ENCODE data around the gene CD34.
A peak's percentile ranks its signal among the peaks of the same experiment; 100 is the strongest.

CD34 gene

DNA sequence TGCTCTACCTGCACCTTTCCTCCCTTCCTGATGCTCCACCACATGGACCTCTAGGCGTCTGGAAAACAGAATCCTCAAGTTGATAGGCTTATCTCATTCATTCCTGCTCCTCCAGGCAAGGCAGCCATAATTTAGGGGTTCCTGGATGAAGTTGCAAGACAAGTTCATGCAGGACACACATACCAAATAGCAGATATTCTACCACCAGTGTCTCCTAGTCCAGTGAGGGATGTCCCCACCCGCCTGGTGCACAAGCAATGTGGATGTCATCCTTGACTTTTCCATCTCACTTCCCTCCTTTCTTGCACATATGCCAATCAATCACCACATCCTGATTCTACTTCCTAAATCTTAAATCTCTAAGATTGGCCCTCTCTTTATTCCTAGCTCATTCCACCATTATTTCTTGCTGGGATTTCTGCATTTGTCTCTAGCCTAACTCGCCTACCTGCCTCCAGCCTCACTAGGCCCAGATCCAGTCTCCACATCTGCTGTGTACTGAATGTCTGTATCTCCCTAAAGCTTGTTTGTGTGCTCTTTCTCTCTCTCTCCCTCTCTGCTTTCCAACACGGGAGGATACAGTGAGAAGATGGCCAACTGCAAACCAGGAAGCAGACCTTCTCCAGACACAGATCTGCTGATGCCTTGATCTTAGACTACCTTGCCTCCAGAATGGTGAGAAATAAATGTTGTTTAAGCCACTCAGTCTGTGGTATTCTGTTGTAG, 40.5 kb downstream of the CD34 start:
- Histone ChIP-seq H3K27me3 (ENCODE audit: control insufficient read depth in 1 of 2, insufficient read depth in 2 of 2, low read length in 2 of 2) (no peaks in the 10 kb centered on the region), H3K4me3 (ENCODE audit: low read depth in 1 of 2, low read length in 2 of 2) (no peak overlapping the region), H3K4me1 (ENCODE audit: insufficient read depth, low read length) (peaks cover 48% of the 10 kb centered on the region), H3K9ac (ENCODE audit: low read length) (no peak overlapping the region), H3K27ac (ENCODE audit: low read depth, low read length) (peak overlapping the region; percentile 84), H3K9me3 (ENCODE audit: low read length) (no peaks in the 10 kb centered on the region), H3K36me3 (ENCODE audit: insufficient read depth, low read length) (peaks cover 7% of the 10 kb centered on the region)

DNA sequence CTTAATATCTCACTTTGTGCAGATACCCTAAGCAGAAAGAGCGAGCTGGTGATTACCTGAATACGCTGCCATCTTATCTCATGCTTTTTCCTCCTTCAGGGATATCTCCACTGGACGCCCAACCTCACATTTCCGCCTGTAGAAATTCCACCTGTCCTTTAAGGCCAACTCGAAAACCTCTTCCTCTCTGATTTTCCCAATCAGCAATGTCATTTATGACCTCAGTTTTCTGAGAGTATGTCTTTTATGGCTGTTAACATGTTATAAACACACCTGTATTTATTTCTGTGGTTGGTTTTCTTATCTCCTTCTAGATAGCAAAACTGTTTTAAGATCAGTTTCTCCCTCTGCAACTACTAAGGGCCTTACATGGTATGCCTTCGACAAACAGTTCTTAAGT, 41.1 kb downstream of the CD34 start:
- Histone ChIP-seq H3K36me3 (ENCODE audit: insufficient read depth, low read length) (peaks cover 10% of the 10 kb centered on the region), H3K9ac (ENCODE audit: low read length) (no peak overlapping the region), H3K27me3 (ENCODE audit: control insufficient read depth in 1 of 2, insufficient read depth in 2 of 2, low read length in 2 of 2) (no peaks in the 10 kb centered on the region), H3K4me3 (ENCODE audit: low read depth in 1 of 2, low read length in 2 of 2) (no peak overlapping the region), H3K9me3 (ENCODE audit: low read length) (no peaks in the 10 kb centered on the region), H3K4me1 (ENCODE audit: insufficient read depth, low read length) (peaks cover 54% of the 10 kb centered on the region), H3K27ac (ENCODE audit: low read depth, low read length) (peak overlapping the region; percentile 84)

GRCh38 chr1:207868774-207869721, 41.9 kb downstream of the CD34 start:
- peaks cover 62% of the 10 kb centered on the region for H3K4me1 ChIP-seq (ENCODE audit: insufficient read depth, low read length)
- no peaks in the 10 kb centered on the region for H3K9me3 ChIP-seq (ENCODE audit: low read length)
- peak overlapping the region; percentile 83 to 86 for H3K4me3 ChIP-seq (ENCODE audit: low read depth in 1 of 2, low read length in 2 of 2)
- H3K9ac ChIP-seq (ENCODE audit: low read length), result peak overlapping the region; percentile 52
- peaks cover 10% of the 10 kb centered on the region for H3K36me3 ChIP-seq (ENCODE audit: insufficient read depth, low read length)
- peak overlapping the region; percentile 98 for H3K27ac ChIP-seq (ENCODE audit: low read depth, low read length)
- no peaks in the 10 kb centered on the region for H3K27me3 ChIP-seq (ENCODE audit: control insufficient read depth in 1 of 2, insufficient read depth in 2 of 2, low read length in 2 of 2)

DNA sequence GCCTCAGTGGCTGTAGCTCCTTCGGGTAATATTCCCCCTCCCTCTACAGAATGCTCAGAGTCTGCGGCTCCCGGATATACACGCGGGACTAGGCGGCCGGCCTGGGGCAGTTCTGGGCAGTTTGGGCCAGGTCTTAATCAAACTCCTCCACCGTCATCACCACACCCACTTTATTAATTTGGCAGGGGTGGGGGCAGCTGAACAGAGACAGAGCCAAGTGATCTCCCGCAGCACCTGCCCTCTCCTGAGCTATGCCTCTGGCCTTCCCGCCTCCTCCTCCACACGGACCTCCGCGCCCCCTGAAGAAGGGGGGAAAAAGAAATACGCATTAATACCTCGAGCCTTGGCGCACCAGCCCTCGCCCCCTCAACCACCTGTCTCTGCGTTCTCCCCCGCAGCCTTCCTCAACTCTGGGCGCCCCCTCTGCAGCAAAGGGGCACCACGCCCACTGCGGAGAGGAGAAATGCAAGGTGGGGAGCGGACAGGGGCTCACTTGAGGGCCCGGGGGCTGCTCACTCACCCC, 42.6 kb downstream of the CD34 start:
- Histone ChIP-seq H3K9me3 (ENCODE audit: low read length) (no peaks in the 10 kb centered on the region), H3K36me3 (ENCODE audit: insufficient read depth, low read length) (peaks cover 11% of the 10 kb centered on the region), H3K27me3 (ENCODE audit: control insufficient read depth in 1 of 2, insufficient read depth in 2 of 2, low read length in 2 of 2) (no peaks in the 10 kb centered on the region), H3K27ac (ENCODE audit: low read depth, low read length) (peak overlapping the region; percentile 98), H3K4me3 (ENCODE audit: low read depth in 1 of 2, low read length in 2 of 2) (peak overlapping the region; percentile 83 to 86), H3K4me1 (ENCODE audit: insufficient read depth, low read length) (peaks cover 60% of the 10 kb centered on the region), H3K9ac (ENCODE audit: low read length) (peak overlapping the region; percentile 52)

DNA sequence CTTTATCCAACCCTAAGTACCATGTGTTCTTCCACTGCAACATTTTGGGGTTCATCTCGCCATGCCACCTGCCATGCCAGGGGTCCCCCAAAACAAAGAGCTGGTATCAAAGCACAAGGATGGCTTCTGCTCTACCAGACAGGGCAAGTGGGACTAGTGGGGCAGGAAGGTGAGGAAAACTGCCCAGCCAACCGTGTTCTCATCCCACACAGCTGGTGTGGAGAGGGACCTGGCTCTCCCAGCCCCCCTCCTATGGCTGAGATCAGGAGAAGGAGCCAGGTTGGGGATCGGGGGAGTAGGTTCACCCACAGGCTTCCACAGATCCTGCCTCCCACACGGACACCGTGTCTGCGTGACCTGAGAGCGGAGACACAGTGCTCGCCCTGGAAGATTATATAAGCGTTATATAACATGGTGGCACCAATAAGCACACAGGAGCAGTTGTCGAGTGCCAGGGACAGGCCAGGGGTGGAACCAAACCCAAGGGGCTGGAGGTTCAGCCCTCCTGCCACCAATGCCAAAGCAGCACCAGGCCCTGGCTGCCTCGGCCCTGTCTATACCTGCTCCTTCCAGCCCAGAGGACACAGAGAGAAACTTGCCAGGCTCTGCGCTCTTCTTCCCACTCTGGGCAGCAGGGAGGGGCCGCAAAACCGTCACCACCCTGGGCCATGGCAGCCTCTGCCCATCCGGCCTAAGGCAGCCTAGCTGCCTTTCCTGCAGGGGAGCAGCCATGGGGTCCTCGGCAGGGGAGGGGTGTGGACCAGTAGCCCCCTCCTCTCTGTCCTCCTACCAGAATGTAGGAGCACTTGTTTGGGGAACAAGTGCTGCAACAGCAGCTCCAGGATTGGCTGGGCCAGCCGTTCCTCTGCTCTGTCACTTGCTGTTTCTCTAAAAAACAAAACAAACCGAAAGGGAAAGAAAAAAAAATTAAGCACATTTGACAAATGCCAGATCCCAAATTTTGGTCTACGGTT, 43.5 kb downstream of the CD34 start:
- peak overlapping the region; percentile 98 for H3K27ac ChIP-seq (ENCODE audit: low read depth, low read length)
- H3K9me3 ChIP-seq (ENCODE audit: low read length), result no peaks in the 10 kb centered on the region
- peak overlapping the region; percentile 83 to 86 for H3K4me3 ChIP-seq (ENCODE audit: low read depth in 1 of 2, low read length in 2 of 2)
- peak overlapping the region; percentile 52 for H3K9ac ChIP-seq (ENCODE audit: low read length)
- H3K4me1 ChIP-seq (ENCODE audit: insufficient read depth, low read length), result peaks cover 52% of the 10 kb centered on the region
- H3K36me3 ChIP-seq (ENCODE audit: insufficient read depth, low read length), result peaks cover 14% of the 10 kb centered on the region
- H3K27me3 ChIP-seq (ENCODE audit: control insufficient read depth in 1 of 2, insufficient read depth in 2 of 2, low read length in 2 of 2), result no peaks in the 10 kb centered on the region

GRCh38 chr1:207866471-207867135, 44.3 kb downstream of the CD34 start:
- H3K27me3 ChIP-seq (ENCODE audit: control insufficient read depth in 1 of 2, insufficient read depth in 2 of 2, low read length in 2 of 2), result no peaks in the 10 kb centered on the region
- H3K9ac ChIP-seq (ENCODE audit: low read length), result peak overlapping the region; percentile 52
- H3K9me3 ChIP-seq (ENCODE audit: low read length), result no peaks in the 10 kb centered on the region
- H3K36me3 ChIP-seq (ENCODE audit: insufficient read depth, low read length), result peaks cover 19% of the 10 kb centered on the region
- peak overlapping the region; percentile 98 for H3K27ac ChIP-seq (ENCODE audit: low read depth, low read length)
- peak overlapping the region; percentile 83 to 86 for H3K4me3 ChIP-seq (ENCODE audit: low read depth in 1 of 2, low read length in 2 of 2)
- peaks cover 58% of the 10 kb centered on the region for H3K4me1 ChIP-seq (ENCODE audit: insufficient read depth, low read length)

DNA sequence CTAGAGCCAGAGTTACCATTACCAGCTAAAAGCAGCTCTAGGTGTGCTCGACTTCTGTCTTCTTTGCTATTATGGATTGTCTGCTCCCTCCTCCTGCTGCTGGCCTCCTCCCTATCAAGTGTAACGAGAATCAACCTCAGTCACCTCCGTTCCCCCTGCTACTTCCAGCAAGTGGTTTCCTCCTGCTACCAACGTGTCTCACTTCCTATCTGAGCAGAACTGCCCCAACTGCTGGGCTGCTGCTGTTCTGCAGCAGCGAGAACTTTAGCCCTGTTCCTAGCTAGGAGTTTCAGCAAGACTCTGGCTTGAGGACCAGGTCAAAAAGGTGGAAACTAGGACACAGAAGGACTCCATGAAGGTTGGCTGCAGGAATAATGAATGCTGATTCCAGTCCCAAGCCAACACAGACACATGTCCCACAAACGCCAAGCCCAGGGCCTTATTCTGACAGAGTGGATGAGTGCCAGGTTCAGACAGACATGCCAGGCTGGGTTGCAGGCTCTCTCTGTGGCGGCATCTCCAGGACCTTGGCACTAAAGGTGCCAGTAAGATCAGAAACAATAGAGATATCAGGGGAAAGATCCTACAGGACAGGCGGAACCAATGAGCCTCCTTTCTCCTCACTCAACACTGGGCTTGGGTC, 46.9 kb downstream of the CD34 start:
- H3K27me3 ChIP-seq (ENCODE audit: control insufficient read depth in 1 of 2, insufficient read depth in 2 of 2, low read length in 2 of 2), result no peaks in the 10 kb centered on the region
- H3K9ac ChIP-seq (ENCODE audit: low read length), result no peak overlapping the region
- H3K4me3 ChIP-seq (ENCODE audit: low read depth in 1 of 2, low read length in 2 of 2), result no peak overlapping the region
- H3K9me3 ChIP-seq (ENCODE audit: low read length), result no peaks in the 10 kb centered on the region
- peaks cover 25% of the 10 kb centered on the region for H3K36me3 ChIP-seq (ENCODE audit: insufficient read depth, low read length)
- H3K4me1 ChIP-seq (ENCODE audit: insufficient read depth, low read length), result peaks cover 63% of the 10 kb centered on the region
- no peak overlapping the region for H3K27ac ChIP-seq (ENCODE audit: low read depth, low read length)

- Histone ChIP-seq H3K27ac (ENCODE audit: low read depth, low read length) (no peak overlapping the region), H3K9me3 (ENCODE audit: low read length) (no peaks in the 10 kb centered on the region), H3K27me3 (ENCODE audit: control insufficient read depth in 1 of 2, insufficient read depth in 2 of 2, low read length in 2 of 2) (no peaks in the 10 kb centered on the region), H3K4me3 (ENCODE audit: low read depth in 1 of 2, low read length in 2 of 2) (no peak overlapping the region), H3K4me1 (ENCODE audit: insufficient read depth, low read length) (peaks cover 77% of the 10 kb centered on the region), H3K9ac (ENCODE audit: low read length) (no peak overlapping the region), H3K36me3 (ENCODE audit: insufficient read depth, low read length) (peaks cover 25% of the 10 kb centered on the region)
These were observed 48.6 kb downstream of the CD34 start for GRCh38 chr1:207862241-207862787.

DNA sequence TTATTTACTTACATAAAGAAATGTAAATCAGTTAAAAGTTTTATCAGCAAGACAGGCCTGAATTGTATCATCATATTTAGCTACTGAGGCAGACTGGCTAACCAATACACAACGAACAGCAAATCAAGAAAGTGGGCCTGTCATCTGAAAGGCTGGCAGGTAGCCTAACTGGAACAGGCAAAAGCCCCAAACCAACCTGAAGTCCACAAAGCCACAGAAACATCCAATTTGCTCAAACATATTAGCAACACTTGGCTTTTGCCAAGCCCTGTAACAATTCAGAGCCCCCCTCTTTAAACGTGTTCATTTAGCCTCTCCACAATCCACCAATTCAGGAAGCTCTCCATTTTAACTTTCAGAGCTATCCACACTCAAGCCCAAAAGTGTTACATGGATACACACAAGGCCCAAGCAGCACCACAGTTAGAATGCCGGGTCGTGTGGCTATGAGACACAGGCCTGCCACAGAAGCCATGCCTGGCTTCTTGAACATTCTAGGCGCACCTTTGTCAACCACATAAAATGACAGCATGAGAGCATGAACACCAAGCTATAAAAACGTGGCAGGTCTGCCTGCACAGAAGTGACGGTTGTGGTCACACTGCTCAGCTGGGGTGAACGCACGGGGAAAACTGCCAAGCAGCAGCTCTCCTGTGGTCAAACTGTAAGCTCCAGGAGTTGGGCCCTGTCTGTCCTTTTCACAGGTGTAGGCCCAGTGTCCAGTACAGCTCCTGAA, 49.3 kb downstream of the CD34 start:
- Histone ChIP-seq H3K36me3 (ENCODE audit: insufficient read depth, low read length) (peaks cover 25% of the 10 kb centered on the region), H3K9me3 (ENCODE audit: low read length) (no peaks in the 10 kb centered on the region), H3K4me3 (ENCODE audit: low read depth in 1 of 2, low read length in 2 of 2) (no peak overlapping the region), H3K27me3 (ENCODE audit: control insufficient read depth in 1 of 2, insufficient read depth in 2 of 2, low read length in 2 of 2) (no peaks in the 10 kb centered on the region), H3K9ac (ENCODE audit: low read length) (no peak overlapping the region), H3K27ac (ENCODE audit: low read depth, low read length) (no peak overlapping the region), H3K4me1 (ENCODE audit: insufficient read depth, low read length) (peaks cover 75% of the 10 kb centered on the region)
